Measurements from ENCODE around the gene EHMT2. TPM values are rescaled to one million over a fixed set of nuclear protein-coding genes. Genes with fewer than 3 reads are reported as not detected.

EHMT2 gene
- total and polyA plus RNA-seq, 2 of the 13 experiments (the other 11 are each of a cell fraction or from before 2014, with no cell fraction given): 55.2 to 69.2 TPM

DNA sequence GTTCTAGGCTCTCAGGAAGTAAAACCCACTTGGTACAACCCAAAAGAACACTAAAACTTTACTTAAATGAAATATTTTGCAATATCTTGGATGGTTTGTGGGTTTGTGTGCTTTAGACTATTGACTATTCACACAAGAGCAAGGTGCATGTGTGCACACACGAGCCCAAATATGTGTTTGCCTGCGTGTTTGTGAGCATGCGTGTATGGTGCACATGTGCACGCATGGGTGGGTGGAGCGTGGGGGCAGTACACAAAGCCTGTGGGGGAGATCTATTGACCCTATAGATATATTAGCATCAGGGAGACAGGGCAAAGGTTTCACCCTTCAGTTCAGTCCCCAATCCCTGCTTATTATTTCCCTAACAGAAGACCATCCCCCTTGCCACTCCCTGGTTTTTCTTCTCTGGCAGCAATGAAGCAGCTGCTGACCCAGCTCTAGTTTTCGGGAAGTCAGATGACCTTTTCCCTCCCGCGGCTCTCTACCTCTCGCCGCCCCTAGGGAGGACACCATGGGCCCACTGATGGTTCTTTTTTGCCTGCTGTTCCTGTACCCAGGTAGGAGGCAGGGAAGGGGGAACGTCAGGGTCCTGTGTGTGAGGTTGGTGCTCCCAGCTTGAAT, 29.9 kb upstream of the EHMT2 start, which contains the start of gene C2 (continued):
- peak; percentile 74; the same call in 1 of the 2 replicates for TF ChIP-seq STAT6 (CRISPR knock-in tag; IDR thresholded peaks at IDR 0.05; ENCODE audit: borderline replicate concordance)
- no peak for TF ChIP-seq ZNF225 (CRISPR knock-in tag; IDR thresholded peaks at IDR 0.05)
- TF ChIP-seq ZNF280D (CRISPR knock-in tag; IDR thresholded peaks at IDR 0.05): peak; percentile 92
- TF ChIP-seq ZNF563 (CRISPR knock-in tag; IDR thresholded peaks at IDR 0.05): 0 out of 2 replicates have a peak, but pooled peaks have one; percentile 40
- peak; percentile 84; the same call in 1 of the 2 replicates for TF ChIP-seq ZNF501 (CRISPR knock-in tag; IDR thresholded peaks at IDR 0.05)
- TF ChIP-seq KAT2B (IDR thresholded peaks at IDR 0.05; ENCODE audit: borderline replicate concordance, low read depth, low read length): no peak
- TF ChIP-seq MIER3 (CRISPR knock-in tag; IDR thresholded peaks at IDR 0.05; ENCODE audit: borderline replicate concordance): peak; percentile 99
- TF ChIP-seq HHEX (CRISPR knock-in tag; IDR thresholded peaks at IDR 0.05): peak; percentile 92
- no peak for TF ChIP-seq STAG1 (CRISPR knock-in tag; IDR thresholded peaks at IDR 0.05)
- TF ChIP-seq ZNF782 (CRISPR knock-in tag; IDR thresholded peaks at IDR 0.05; ENCODE audit: borderline replicate concordance): no peak
- peak; percentile 85; the same call in 1 of the 2 replicates for TF ChIP-seq ZNF780A (CRISPR knock-in tag; IDR thresholded peaks at IDR 0.05)
- TF ChIP-seq CREB3 (CRISPR knock-in tag; IDR thresholded peaks at IDR 0.05): no peak
- no peak for TF ChIP-seq NCOA5 (CRISPR knock-in tag; IDR thresholded peaks at IDR 0.05)
- TF ChIP-seq ZIK1 (CRISPR knock-in tag; IDR thresholded peaks at IDR 0.05; ENCODE audit: borderline replicate concordance, low read depth): no peak
- no peak for TF ChIP-seq ZNF567 (CRISPR knock-in tag; IDR thresholded peaks at IDR 0.05; ENCODE audit: borderline replicate concordance)
- TF ChIP-seq, protein P1, sequence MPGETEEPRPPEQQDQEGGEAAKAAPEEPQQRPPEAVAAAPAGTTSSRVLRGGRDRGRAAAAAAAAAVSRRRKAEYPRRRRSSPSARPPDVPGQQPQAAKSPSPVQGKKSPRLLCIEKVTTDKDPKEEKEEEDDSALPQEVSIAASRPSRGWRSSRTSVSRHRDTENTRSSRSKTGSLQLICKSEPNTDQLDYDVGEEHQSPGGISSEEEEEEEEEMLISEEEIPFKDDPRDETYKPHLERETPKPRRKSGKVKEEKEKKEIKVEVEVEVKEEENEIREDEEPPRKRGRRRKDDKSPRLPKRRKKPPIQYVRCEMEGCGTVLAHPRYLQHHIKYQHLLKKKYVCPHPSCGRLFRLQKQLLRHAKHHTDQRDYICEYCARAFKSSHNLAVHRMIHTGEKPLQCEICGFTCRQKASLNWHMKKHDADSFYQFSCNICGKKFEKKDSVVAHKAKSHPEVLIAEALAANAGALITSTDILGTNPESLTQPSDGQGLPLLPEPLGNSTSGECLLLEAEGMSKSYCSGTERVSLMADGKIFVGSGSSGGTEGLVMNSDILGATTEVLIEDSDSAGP (CRISPR knock-in tag; IDR thresholded peaks at IDR 0.05; ENCODE audit: borderline replicate concordance): peak; percentile 73; the same call in 1 of the 2 replicates
- TF ChIP-seq ARNTL (CRISPR knock-in tag; IDR thresholded peaks at IDR 0.05): peak; percentile 95
- no peak for TF ChIP-seq ZNF333 (CRISPR knock-in tag; IDR thresholded peaks at IDR 0.05; ENCODE audit: borderline replicate concordance)
- peak; percentile 98 for TF ChIP-seq MYC (CRISPR knock-in tag; IDR thresholded peaks at IDR 0.05; ENCODE audit: borderline replicate concordance)
- no peak for TF ChIP-seq SMAD1 (CRISPR knock-in tag; IDR thresholded peaks at IDR 0.05; ENCODE audit: borderline replicate concordance, low read depth)

Data from HepG2 (cell line).